HepG2 (cell line): ENCODE results near the gene THRB. TPM values are rescaled to one million over a fixed set of nuclear protein-coding genes. Genes with fewer than 3 reads are reported as not detected.
A peak's percentile ranks its signal among the peaks of the same experiment; 100 is the strongest.

Source experiments
- CERS6 ChIP-seq: sonication (generic); formaldehyde crosslinking; IDR thresholded peaks from 2 replicates; pipeline ENCODE4 v1.5.0; 2020; ENCODE audit warnings: missing genetic modification reagents
- ISL2 ChIP-seq: sonication (generic); formaldehyde crosslinking; IDR thresholded peaks from 2 replicates; pipeline ENCODE4 v1.5.0; 2020; ENCODE audit warnings: missing genetic modification reagents
- LCORL ChIP-seq, 2 experiments: fragments of 450-650 bp in 1 of 2; sonication (generic) in 1 of 2; formaldehyde crosslinking in 1 of 2; IDR thresholded peaks; 2 replicates each; pipeline versions ENCODE4 v1.5.0 to v1.6.1; 2017 to 2020; ENCODE audit warnings: antibody characterized with exemption in 1 of 2, missing genetic modification reagents in 1 of 2
- NFKBIZ ChIP-seq: IDR thresholded peaks from 2 replicates; pipeline ENCODE4 v1.6.1; 2018; ENCODE audit warnings: missing genetic modification reagents, missing compliant biosample characterization
- PRDM4 ChIP-seq: sonication (generic); formaldehyde crosslinking; IDR thresholded peaks from 2 replicates; pipeline ENCODE4 v1.9.0; 2021; ENCODE audit warnings: missing genetic modification reagents, borderline replicate concordance
- SETDB1 ChIP-seq: sonication (generic); formaldehyde crosslinking; IDR thresholded peaks from 2 replicates; pipeline ENCODE4 v1.5.1; 2020; ENCODE audit warnings: missing genetic modification reagents, mild to moderate bottlenecking, borderline replicate concordance
- TBP ChIP-seq: sonication (generic); formaldehyde crosslinking; IDR thresholded peaks from 2 replicates; pipeline ENCODE4 v1.5.0; 2020; ENCODE audit warnings: missing genetic modification reagents
- TEAD2 ChIP-seq: sonication (generic); formaldehyde crosslinking; IDR thresholded peaks from 2 replicates; pipeline ENCODE4 v1.9.0; 2021; ENCODE audit warnings: missing genetic modification reagents
- ZBTB42 ChIP-seq: sonication (generic); formaldehyde crosslinking; IDR thresholded peaks from 2 replicates; pipeline ENCODE4 v1.5.0; 2020; ENCODE audit warnings: mild to moderate bottlenecking, missing genetic modification reagents
- ZFP36L1 ChIP-seq: sonication (generic); formaldehyde crosslinking; IDR thresholded peaks from 2 replicates; pipeline ENCODE4 v1.8.0; 2022; ENCODE audit warnings: mild to moderate bottlenecking, missing genetic modification reagents, moderate library complexity
- ZFP37 ChIP-seq: sonication (generic); formaldehyde crosslinking; IDR thresholded peaks from 2 replicates; pipeline ENCODE4 v1.4.0; 2020; ENCODE audit warnings: missing genetic modification reagents, borderline replicate concordance
- ZFX ChIP-seq: sonication (generic); formaldehyde crosslinking; IDR thresholded peaks from 2 replicates; pipeline ENCODE4 v1.4.0; 2020; ENCODE audit warnings: mild to moderate bottlenecking, low read depth, missing genetic modification reagents, moderate library complexity
- ZNF318 ChIP-seq: sonication (generic); formaldehyde crosslinking; IDR thresholded peaks from 2 replicates; pipeline ENCODE4 v1.4.0; 2020; ENCODE audit warnings: mild to moderate bottlenecking, missing genetic modification reagents
- ZNF331 ChIP-seq: sonication (generic); formaldehyde crosslinking; IDR thresholded peaks from 2 replicates; pipeline ENCODE4 v1.4.0; 2020; ENCODE audit warnings: missing genetic modification reagents
- ZNF432 ChIP-seq: sonication (generic); formaldehyde crosslinking; IDR thresholded peaks from 2 replicates; pipeline ENCODE4 v1.5.0; 2020; ENCODE audit warnings: missing genetic modification reagents, mild to moderate bottlenecking, borderline replicate concordance
- ZNF513 ChIP-seq: sonication (generic); formaldehyde crosslinking; conservative IDR thresholded peaks from 2 replicates; pipeline ENCODE4 v1.5.0; 2020; ENCODE audit warnings: missing genetic modification reagents
- ZNF709 ChIP-seq: sonication (generic); formaldehyde crosslinking; IDR thresholded peaks from 2 replicates; pipeline ENCODE4 v1.5.0; 2020; ENCODE audit warnings: mild to moderate bottlenecking, missing genetic modification reagents
- ZNF782 ChIP-seq: sonication (generic); formaldehyde crosslinking; IDR thresholded peaks from 2 replicates; pipeline ENCODE4 v1.4.0; 2020; ENCODE audit warnings: missing genetic modification reagents, mild to moderate bottlenecking, borderline replicate concordance
- polyA plus RNA-seq, 8 experiments: library from polyadenylated mRNA; depleted of rRNA in 3 of 8; stranded (reverse) in 7 of 8; unstranded in 1 of 8; fragments of >200 nt; fragmentation: Illumina TruSeq in 4 of 8; extraction: Trizol in 4 of 8; gene quantifications; 2 replicates each; pipeline versions ENCODE4 v1.2.1 to v1.2.3, GENCODE V29; 2011 to 2016; ENCODE audit warnings: low read depth in 4 of 8, missing spikeins in 1 of 8, mixed read lengths in 1 of 8; ENCODE audit not compliant: insufficient read depth in 1 of 8
- total RNA-seq, 5 experiments: library from RNA; depleted of rRNA; stranded (reverse); fragments of >200 nt; fragmentation: Illumina TruSeq; extraction: Trizol; gene quantifications; 2 replicates each; pipeline ENCODE4 v1.2.3, GENCODE V29; 2016; ENCODE audit warnings: low read depth in 1 of 5

The THRB gene
- total and polyA plus RNA-seq, 2 of the 13 experiments (the other 11 are each of a cell fraction or from before 2014, with no cell fraction given) = 4.7 to 22.7 TPM

- no peak for TF ChIP-seq PRDM4 (CRISPR knock-in tag)
- TF ChIP-seq ZFX (CRISPR knock-in tag) = no peak
- TF ChIP-seq ZFP37 (CRISPR knock-in tag) = no peak
- no peak for TF ChIP-seq TEAD2 (CRISPR knock-in tag)
- no peak for TF ChIP-seq ZNF782 (CRISPR knock-in tag)
- TF ChIP-seq CERS6 = no peak
- TF ChIP-seq SETDB1 = no peak
- no peak for TF ChIP-seq ZNF513 (CRISPR knock-in tag)
- no peak for TF ChIP-seq ZNF318 (CRISPR knock-in tag)
- no peak for TF ChIP-seq ZNF432
- TF ChIP-seq LCORL (IDR thresholded peaks at IDR 0.05) = no peak
- TF ChIP-seq LCORL (CRISPR knock-in tag; IDR thresholded peaks at IDR 0.05) = no peak; the same call in 1 of the 2 replicates
- TF ChIP-seq ZNF331 = peak; percentile 57; the same call in 1 of the 2 replicates
- TF ChIP-seq ZFP36L1 (CRISPR knock-in tag) = no peak
- TF ChIP-seq ZNF709 (CRISPR knock-in tag) = no peak
- no peak for TF ChIP-seq ZBTB42
- TF ChIP-seq NFKBIZ (CRISPR knock-in tag) = peak; percentile 72; the same call in 1 of the 2 replicates
- TF ChIP-seq TBP (CRISPR knock-in tag) = no peak
- TF ChIP-seq ISL2 (CRISPR knock-in tag) = peak; percentile 48; the same call in 1 of the 2 replicates
Observed at GRCh38 chr3:24365168-24365567, 129.5 kb downstream of the THRB start (continued).
